Fibroblast of lung (primary cell): Measurements from ENCODE around the gene TENM3. TPM values are rescaled to one million over a fixed set of nuclear protein-coding genes. Genes with fewer than 3 reads are reported as not detected.
A peak's percentile ranks its signal among the peaks of the same experiment; 100 is the strongest.

Experiments
- DNase-seq, 2 donors: peaks; one replicate each; pipeline versions ENCODE4 v3.0.0 to v3.0.0-alpha.2; 2010; ENCODE audit warnings: low read depth in 2 of 2
- H2AFZ ChIP-seq: 2 replicates; pipeline ENCODE4 v1.5.1; 2012; ENCODE audit warnings: low read length, control low read depth, inconsistent platforms
- H3K27ac ChIP-seq: 2 replicates; pipeline ENCODE4 v1.5.1; 2011; ENCODE audit warnings: low read length, control low read depth; ENCODE audit not compliant: insufficient read depth
- H3K27me3 ChIP-seq: 2 replicates; pipeline ENCODE4 v1.5.1; 2011; ENCODE audit warnings: mild to moderate bottlenecking, low read length; ENCODE audit not compliant: control insufficient read depth, insufficient read depth
- H3K36me3 ChIP-seq: 2 replicates; pipeline ENCODE4 v1.5.1; 2011; ENCODE audit warnings: low read length; ENCODE audit not compliant: control insufficient read depth, insufficient read depth
- H3K4me1 ChIP-seq: 2 replicates; pipeline ENCODE4 v1.5.1; 2011; ENCODE audit warnings: low read length; ENCODE audit not compliant: control insufficient read depth, insufficient read depth; ENCODE audit errors: extremely low read depth
- H3K4me2 ChIP-seq: 2 replicates; pipeline ENCODE4 v1.5.1; 2011; ENCODE audit warnings: low read length, control low read depth; ENCODE audit not compliant: insufficient read depth; ENCODE audit errors: extremely low read depth
- H3K4me3 ChIP-seq, 4 experiments: fragments of 200-600 bp in 1 of 4; sonication (generic) in 1 of 4; replicated peaks in 1 of 4; 2 replicates each; pipeline ENCODE4 v1.5.1; 2011 to 2016; ENCODE audit warnings: low read length in 4 of 4, low read depth in 3 of 4, mild to moderate bottlenecking in 3 of 4, control low read depth in 2 of 4, inconsistent platforms in 1 of 4, mixed read lengths in 1 of 4; ENCODE audit not compliant: insufficient read depth in 1 of 4; ENCODE audit errors: control extremely low read depth in 1 of 4
- H3K79me2 ChIP-seq: 2 replicates; pipeline ENCODE4 v1.5.1; 2012; ENCODE audit warnings: mild to moderate bottlenecking, low read length, inconsistent platforms; ENCODE audit not compliant: control insufficient read depth, insufficient read depth
- H3K9ac ChIP-seq: 2 replicates; pipeline ENCODE4 v1.5.1; 2011; ENCODE audit warnings: mild to moderate bottlenecking, low read length, control low read depth; ENCODE audit not compliant: insufficient read depth
- H3K9me3 ChIP-seq: 2 replicates; pipeline ENCODE4 v1.5.1; 2012; ENCODE audit warnings: low read depth, low read length; ENCODE audit not compliant: control insufficient read depth, insufficient read depth
- H4K20me1 ChIP-seq: 2 replicates; pipeline ENCODE4 v1.5.1; 2011; ENCODE audit warnings: low read length; ENCODE audit not compliant: control insufficient read depth, insufficient read depth; ENCODE audit errors: extremely low read depth
- EZH2 ChIP-seq: IDR thresholded peaks from 2 replicates; pipeline ENCODE4 v1.5.1; 2012; ENCODE audit warnings: low read length, control low read depth, mild to moderate bottlenecking; ENCODE audit errors: missing control alignments
- polyA plus RNA-seq, 2 donors: library from polyadenylated mRNA; depleted of rRNA in 1 of 2; stranded (reverse) in 1 of 2; unstranded in 1 of 2; fragments of >200 nt; gene quantifications; 2 replicates each; pipeline ENCODE4 v1.2.1, GENCODE V29; 2011 to 2012; ENCODE audit warnings: missing spikeins in 1 of 2
- total RNA-seq: library from RNA; depleted of rRNA; stranded (reverse); fragments of >200 nt; gene quantifications from 2 replicates; pipeline ENCODE4 v1.2.1, GENCODE V29; 2014
- TF ChIP-seq, protein P1 (sequence below), 2 donors: IDR thresholded peaks in 1 of 2; conservative IDR thresholded peaks in 1 of 2; 1 replicate in 1 of 2; 2 replicates in 1 of 2; pipeline ENCODE4 v1.5.1; 2011 to 2012; ENCODE audit warnings: low read length in 2 of 2, control low read depth in 1 of 2, inconsistent platforms in 1 of 2, low read depth in 1 of 2, mild to moderate bottlenecking in 1 of 2

The TENM3 gene
- total and polyA plus RNA-seq, 2 donors (not counting 1 experiment from before 2014, with no cell fraction given): 2.7 to 3.6 TPM

DNA sequence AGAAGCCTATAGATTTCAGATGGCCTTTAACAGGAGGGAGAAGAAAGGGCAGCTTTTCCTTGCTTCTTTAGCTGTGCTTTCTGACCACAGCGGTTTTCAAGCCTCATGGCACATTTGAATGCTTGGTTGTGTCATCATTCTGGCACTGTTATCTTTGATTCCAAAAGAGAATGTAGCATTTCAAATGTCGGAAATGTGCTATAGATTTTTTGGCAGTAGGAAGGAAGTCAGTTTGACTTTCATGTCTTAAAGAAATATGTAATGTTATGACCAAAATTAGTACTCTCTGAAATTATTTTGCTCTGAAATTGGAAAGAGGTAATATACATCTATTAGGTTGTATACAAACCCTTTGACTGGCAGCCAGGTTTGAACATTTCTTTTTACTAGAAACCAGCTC, 171.9 kb downstream of the TENM3 start:
- peak; percentile 8 to 22 for DNase-seq
- no peak overlapping the region for H3K4me3 ChIP-seq
- no peaks in the 10 kb centered on the region for H3K9me3 ChIP-seq

GRCh38 chr4:182416067-182416466, 172.9 kb downstream of the TENM3 start:
- Histone ChIP-seq H3K79me2 (no peaks in the 10 kb centered on the region), H2AFZ (no peak overlapping the region), H4K20me1 (no peaks in the 10 kb centered on the region), H3K9ac (no peak overlapping the region), H3K27ac (no peak overlapping the region), H3K36me3 (no peaks in the 10 kb centered on the region), H3K4me3 (no peak overlapping the region), H3K4me2 (no peak overlapping the region), H3K9me3 (no peaks in the 10 kb centered on the region), H3K27me3 (no peaks in the 10 kb centered on the region), H3K4me1 (no peaks in the 10 kb centered on the region)
- no peak for DNase-seq
- TF ChIP-seq EZH2: no peak
- TF ChIP-seq, protein P1, sequence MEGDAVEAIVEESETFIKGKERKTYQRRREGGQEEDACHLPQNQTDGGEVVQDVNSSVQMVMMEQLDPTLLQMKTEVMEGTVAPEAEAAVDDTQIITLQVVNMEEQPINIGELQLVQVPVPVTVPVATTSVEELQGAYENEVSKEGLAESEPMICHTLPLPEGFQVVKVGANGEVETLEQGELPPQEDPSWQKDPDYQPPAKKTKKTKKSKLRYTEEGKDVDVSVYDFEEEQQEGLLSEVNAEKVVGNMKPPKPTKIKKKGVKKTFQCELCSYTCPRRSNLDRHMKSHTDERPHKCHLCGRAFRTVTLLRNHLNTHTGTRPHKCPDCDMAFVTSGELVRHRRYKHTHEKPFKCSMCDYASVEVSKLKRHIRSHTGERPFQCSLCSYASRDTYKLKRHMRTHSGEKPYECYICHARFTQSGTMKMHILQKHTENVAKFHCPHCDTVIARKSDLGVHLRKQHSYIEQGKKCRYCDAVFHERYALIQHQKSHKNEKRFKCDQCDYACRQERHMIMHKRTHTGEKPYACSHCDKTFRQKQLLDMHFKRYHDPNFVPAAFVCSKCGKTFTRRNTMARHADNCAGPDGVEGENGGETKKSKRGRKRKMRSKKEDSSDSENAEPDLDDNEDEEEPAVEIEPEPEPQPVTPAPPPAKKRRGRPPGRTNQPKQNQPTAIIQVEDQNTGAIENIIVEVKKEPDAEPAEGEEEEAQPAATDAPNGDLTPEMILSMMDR (conservative IDR thresholded peaks at IDR 0.05 in 1 of 2, IDR thresholded peaks at IDR 0.05 in 1 of 2; ENCODE audit: low read depth in 1 of 2, low read length in 2 of 2): no peak

More for the DNA sequence above, 171.9 kb downstream of the TENM3 start:
- H3K79me2 ChIP-seq: no peaks in the 10 kb centered on the region
- no peak overlapping the region for H3K9ac ChIP-seq
- no peaks in the 10 kb centered on the region for H3K4me1 ChIP-seq
- no peaks in the 10 kb centered on the region for H4K20me1 ChIP-seq
- H3K27ac ChIP-seq: no peak overlapping the region
- H3K36me3 ChIP-seq: no peaks in the 10 kb centered on the region
- no peak overlapping the region for H3K4me2 ChIP-seq
- H3K27me3 ChIP-seq: no peaks in the 10 kb centered on the region
- TF ChIP-seq, protein P1 (conservative IDR thresholded peaks at IDR 0.05 in 1 of 2, IDR thresholded peaks at IDR 0.05 in 1 of 2; ENCODE audit: low read depth in 1 of 2, low read length in 2 of 2): no peak
- TF ChIP-seq EZH2: no peak
- H2AFZ ChIP-seq: no peak overlapping the region

GRCh38 chr4:182418054-182418734, 175.0 kb downstream of the TENM3 start:
- Histone ChIP-seq H3K9ac (no peak overlapping the region), H2AFZ (no peak overlapping the region), H3K4me3 (peak overlapping the region in 1 of 4 experiments; percentile 4), H3K27me3 (no peaks in the 10 kb centered on the region), H4K20me1 (no peaks in the 10 kb centered on the region), H3K36me3 (no peaks in the 10 kb centered on the region), H3K27ac (no peak overlapping the region), H3K4me1 (no peaks in the 10 kb centered on the region), H3K79me2 (no peaks in the 10 kb centered on the region), H3K9me3 (no peaks in the 10 kb centered on the region), H3K4me2 (no peak overlapping the region)
- TF ChIP-seq, protein P1 (conservative IDR thresholded peaks at IDR 0.05 in 1 of 2, IDR thresholded peaks at IDR 0.05 in 1 of 2; ENCODE audit: low read depth in 1 of 2, low read length in 2 of 2): no peak
- TF ChIP-seq EZH2: no peak
- peak in 1 of 2 donors; percentile 18 for DNase-seq
